Measurements from ENCODE around the gene ABCA13. TPM values are rescaled to one million over a fixed set of nuclear protein-coding genes. Genes with fewer than 3 reads are reported as not detected.

The ABCA13 gene
- total and polyA plus RNA-seq, 2 experiments from 2014 or later, result 0.11 TPM; not detected in 1

GRCh38 chr7:48209004-48209600 is 37.8 kb downstream of the ABCA13 start:
- no peak overlapping the region for H3K27ac ChIP-seq
- DNase-seq, result no peak
- no peaks in the 10 kb centered on the region for H3K79me2 ChIP-seq (ENCODE audit: insufficient read depth)
- no peaks in the 10 kb centered on the region for H3K9me2 ChIP-seq (ENCODE audit: insufficient read depth)
- no peaks in the 10 kb centered on the region for H3F3A ChIP-seq (ENCODE audit: insufficient read depth)
- H3K4me3 ChIP-seq, result no peak overlapping the region
- H3K4me2 ChIP-seq (ENCODE audit: unreplicated experiment), result no peak overlapping the region
- no peaks in the 10 kb centered on the region for H3K36me3 ChIP-seq (ENCODE audit: low read depth)
- no peak for TF ChIP-seq EZH2phosphoT487 (IDR thresholded peaks at IDR 0.05; ENCODE audit: insufficient read depth, low read depth)
- 21 to 31% methylated on average over 1 of the region's 1 CpG for WGBS, 2 experiments (ENCODE audit: low coverage in 1 of 2, low lambda C conversion rate in 2 of 2, missing lambda C conversion rate in 2 of 2)
- H3K4me1 ChIP-seq (ENCODE audit: insufficient read depth), result no peaks in the 10 kb centered on the region
- H3K27me3 ChIP-seq (replicated peaks; ENCODE audit: insufficient read depth), result no peaks in the 10 kb centered on the region
- no peaks in the 10 kb centered on the region for H3K9me3 ChIP-seq (ENCODE audit: low read depth)
- in situ Hi-C loops (cut with MboI), result no loop called here
- no peak overlapping the region for H3K9ac ChIP-seq
- no peak overlapping the region for H2AFZ ChIP-seq
- H4K20me1 ChIP-seq (ENCODE audit: insufficient read depth), result no peaks in the 10 kb centered on the region

- H3K27ac ChIP-seq, result no peak overlapping the region
- H3K9me3 ChIP-seq (ENCODE audit: low read depth), result no peaks in the 10 kb centered on the region
- no peak for DNase-seq
- H3K9ac ChIP-seq, result no peak overlapping the region
- in situ Hi-C loops (cut with MboI), result no loop called here
- no peaks in the 10 kb centered on the region for H3F3A ChIP-seq (ENCODE audit: insufficient read depth)
- no peaks in the 10 kb centered on the region for H3K79me2 ChIP-seq (ENCODE audit: insufficient read depth)
- H3K9me2 ChIP-seq (ENCODE audit: insufficient read depth), result no peaks in the 10 kb centered on the region
- H3K4me2 ChIP-seq (ENCODE audit: unreplicated experiment), result no peak overlapping the region
- TF ChIP-seq EZH2phosphoT487 (IDR thresholded peaks at IDR 0.05; ENCODE audit: insufficient read depth, low read depth) (no peak), EZH2 (IDR thresholded peaks at IDR 0.05; ENCODE audit: insufficient read depth, poor library complexity, severe bottlenecking) (no peak)
- H3K4me1 ChIP-seq (ENCODE audit: insufficient read depth), result no peaks in the 10 kb centered on the region
- no peaks in the 10 kb centered on the region for H3K36me3 ChIP-seq (ENCODE audit: low read depth)
- no peak overlapping the region for H3K4me3 ChIP-seq
- 65 to 71% methylated on average over 1 of the region's 1 CpG for WGBS, 2 experiments (ENCODE audit: low coverage in 1 of 2, low lambda C conversion rate in 2 of 2, missing lambda C conversion rate in 2 of 2)
- peaks cover 6% of the 10 kb centered on the region; the same call in 1 of the 2 replicates for H3K27me3 ChIP-seq (replicated peaks; ENCODE audit: insufficient read depth)
- no peaks in the 10 kb centered on the region for H4K20me1 ChIP-seq (ENCODE audit: insufficient read depth)
- H2AFZ ChIP-seq, result no peak overlapping the region
These were observed 42.0 kb downstream of the ABCA13 start for GRCh38 chr7:48213226-48213625.

- Histone ChIP-seq H3K9ac (no peak overlapping the region), H3K79me2 (ENCODE audit: insufficient read depth) (no peaks in the 10 kb centered on the region), H2AFZ (no peak overlapping the region), H4K20me1 (ENCODE audit: insufficient read depth) (no peaks in the 10 kb centered on the region), H3F3A (ENCODE audit: insufficient read depth) (no peaks in the 10 kb centered on the region), H3K27me3 (replicated peaks; ENCODE audit: insufficient read depth) (peaks cover 7% of the 10 kb centered on the region), H3K9me2 (ENCODE audit: insufficient read depth) (no peaks in the 10 kb centered on the region), H3K4me3 (no peak overlapping the region), H3K4me2 (ENCODE audit: unreplicated experiment) (no peak overlapping the region), H3K9me3 (ENCODE audit: low read depth) (no peaks in the 10 kb centered on the region), H3K4me1 (ENCODE audit: insufficient read depth) (no peaks in the 10 kb centered on the region), H3K27ac (no peak overlapping the region), H3K36me3 (ENCODE audit: low read depth) (no peaks in the 10 kb centered on the region)
- DNase-seq, result no peak
- TF ChIP-seq EZH2 (IDR thresholded peaks at IDR 0.05; ENCODE audit: insufficient read depth, poor library complexity, severe bottlenecking) (no peak), EZH2phosphoT487 (IDR thresholded peaks at IDR 0.05; ENCODE audit: insufficient read depth, low read depth) (no peak)
- in situ Hi-C loops (cut with MboI), result no loop called here
- 21 to 48% methylated on average over 1 of the region's 1 CpG for WGBS, 2 experiments (ENCODE audit: low coverage in 1 of 2, low lambda C conversion rate in 2 of 2, missing lambda C conversion rate in 2 of 2)
These were observed 46.0 kb downstream of the ABCA13 start for GRCh38 chr7:48217266-48217665.

- Histone ChIP-seq H3K36me3 (ENCODE audit: low read depth) (no peaks in the 10 kb centered on the region), H3K4me3 (no peak overlapping the region), H3K79me2 (ENCODE audit: insufficient read depth) (no peaks in the 10 kb centered on the region), H3K9ac (no peak overlapping the region), H3K9me2 (ENCODE audit: insufficient read depth) (no peaks in the 10 kb centered on the region), H3K27ac (no peak overlapping the region), H3K27me3 (replicated peaks; ENCODE audit: insufficient read depth) (peaks cover 7% of the 10 kb centered on the region), H3K9me3 (ENCODE audit: low read depth) (no peaks in the 10 kb centered on the region), H3K4me2 (ENCODE audit: unreplicated experiment) (no peak overlapping the region), H3F3A (ENCODE audit: insufficient read depth) (no peaks in the 10 kb centered on the region), H4K20me1 (ENCODE audit: insufficient read depth) (no peaks in the 10 kb centered on the region), H3K4me1 (ENCODE audit: insufficient read depth) (no peaks in the 10 kb centered on the region), H2AFZ (no peak overlapping the region)
- no peak for TF ChIP-seq EZH2 (IDR thresholded peaks at IDR 0.05; ENCODE audit: insufficient read depth, poor library complexity, severe bottlenecking)
- no peak for TF ChIP-seq EZH2phosphoT487 (IDR thresholded peaks at IDR 0.05; ENCODE audit: insufficient read depth, low read depth)
- in situ Hi-C loops (cut with MboI), result no loop called here
- no peak for DNase-seq
These were observed 46.5 kb downstream of the ABCA13 start for GRCh38 chr7:48217753-48218152.

GRCh38 chr7:48224042-48224441 is 52.8 kb downstream of the ABCA13 start:
- Histone ChIP-seq H3K9ac (no peak overlapping the region), H3K9me3 (ENCODE audit: low read depth) (no peaks in the 10 kb centered on the region), H3F3A (ENCODE audit: insufficient read depth) (no peaks in the 10 kb centered on the region), H3K4me2 (ENCODE audit: unreplicated experiment) (no peak overlapping the region), H3K9me2 (ENCODE audit: insufficient read depth) (no peaks in the 10 kb centered on the region), H3K4me1 (ENCODE audit: insufficient read depth) (no peaks in the 10 kb centered on the region), H3K36me3 (ENCODE audit: low read depth) (no peaks in the 10 kb centered on the region), H4K20me1 (ENCODE audit: insufficient read depth) (no peaks in the 10 kb centered on the region), H3K79me2 (ENCODE audit: insufficient read depth) (no peaks in the 10 kb centered on the region), H2AFZ (no peak overlapping the region), H3K27ac (no peak overlapping the region), H3K27me3 (replicated peaks; ENCODE audit: insufficient read depth) (peaks cover 8% of the 10 kb centered on the region; the same call in 1 of the 2 replicates), H3K4me3 (no peak overlapping the region)
- in situ Hi-C loops (cut with MboI), result no loop called here
- WGBS, 2 experiments (ENCODE audit: low coverage in 1 of 2, low lambda C conversion rate in 2 of 2, missing lambda C conversion rate in 2 of 2), result 0% methylated on average over 2 of the region's 2 CpGs
- no peak for TF ChIP-seq EZH2phosphoT487 (IDR thresholded peaks at IDR 0.05; ENCODE audit: insufficient read depth, low read depth)
- TF ChIP-seq EZH2 (IDR thresholded peaks at IDR 0.05; ENCODE audit: insufficient read depth, poor library complexity, severe bottlenecking), result no peak
- DNase-seq, result no peak

Measured in GM23248 (cell line).